H1 (cell line): ENCODE data around the gene GPA33. TPM values are rescaled to one million over a fixed set of nuclear protein-coding genes. Genes with fewer than 3 reads are reported as not detected.

Experiments used
- CTCF ChIA-PET: fragments of 300-600 bp; sonication (Branson Sonifier 250); formaldehyde crosslinking; loops from one replicate; lab custom pipeline; 2021; ENCODE audit not compliant: partially characterized antibody; lab: Charles Lee
- POLR2A ChIA-PET: fragments of 300-600 bp; sonication (Branson Sonifier 250); formaldehyde crosslinking; loops from one replicate; lab custom pipeline; 2021; ENCODE audit warnings: inconsistent platforms; ENCODE audit not compliant: partially characterized antibody; lab: Charles Lee
- DNase-seq, 2 experiments: peaks; one replicate each; pipeline versions ENCODE4 v3.0.0 to v3.0.0-alpha.2; 2010 to 2022; ENCODE audit warnings: low spot score in 2 of 2, low read depth in 1 of 2, mixed read lengths in 1 of 2
- FAIRE-seq: peaks from 2 replicates; lab custom pipeline; 2011; peaks lifted over from hg19 to GRCh38; lab: Jason Lieb, UNC
- H2AFZ ChIP-seq: 2 replicates; pipeline ENCODE4 v1.8.1; 2012; ENCODE audit warnings: low read length, inconsistent platforms
- H2AK5ac ChIP-seq: 2 replicates; pipeline ENCODE4 v1.6.1; 2013; ENCODE audit warnings: low read depth, low read length
- H2BK120ac ChIP-seq: replicated peaks from 2 replicates; pipeline ENCODE3; 2013; ENCODE audit warnings: low read depth, low read length, inconsistent platforms
- H2BK12ac ChIP-seq: 2 replicates; pipeline ENCODE4 v1.6.1; 2013; ENCODE audit warnings: low read depth, low read length
- H2BK15ac ChIP-seq: 2 replicates; pipeline ENCODE4 v1.6.1; 2013; ENCODE audit warnings: low read length
- H2BK20ac ChIP-seq: 2 replicates; pipeline ENCODE4 v1.6.1; 2013; ENCODE audit warnings: low read length
- H2BK5ac ChIP-seq: 2 replicates; pipeline ENCODE4 v1.6.1; 2013; ENCODE audit warnings: low read depth, low read length
- H3K14ac ChIP-seq: 2 replicates; pipeline ENCODE4 v1.6.1; 2013; ENCODE audit warnings: inconsistent platforms; ENCODE audit not compliant: insufficient read length
- H3K18ac ChIP-seq: 2 replicates; pipeline ENCODE4 v1.6.1; 2013; ENCODE audit warnings: low read length; ENCODE audit errors: extremely low read depth
- H3K23ac ChIP-seq: 2 replicates; pipeline ENCODE4 v1.6.1; 2013; ENCODE audit warnings: inconsistent platforms; ENCODE audit not compliant: insufficient read length
- H3K23me2 ChIP-seq: 2 replicates; pipeline ENCODE4 v1.6.1; 2013; ENCODE audit warnings: low read depth, low read length
- H3K27ac ChIP-seq: 2 replicates; pipeline ENCODE4 v1.6.1; 2011; ENCODE audit warnings: low read depth, low read length, inconsistent platforms
- H3K27me3 ChIP-seq, 4 experiments: replicated peaks in 1 of 4; 1 replicate in 1 of 4; 2 replicates in 3 of 4; pipeline versions ENCODE4 v1.6.1 to v1.8.1; 2011 to 2013; ENCODE audit warnings: low read length in 3 of 4, mild to moderate bottlenecking in 3 of 4, inconsistent platforms in 2 of 4, mixed read lengths in 2 of 4, moderate library complexity in 1 of 4; ENCODE audit not compliant: control insufficient read depth in 3 of 4, insufficient read depth in 3 of 4; ENCODE audit errors: extremely low read depth in 1 of 4
- H3K36me3 ChIP-seq, 4 experiments: 2 replicates each; pipeline versions ENCODE4 v1.6.1 to v1.8.1; 2011 to 2013; ENCODE audit warnings: mild to moderate bottlenecking in 4 of 4, low read length in 3 of 4, moderate library complexity in 2 of 4, control low read depth in 1 of 4, inconsistent platforms in 1 of 4; ENCODE audit not compliant: insufficient read depth in 4 of 4, control insufficient read depth in 2 of 4
- H3K4ac ChIP-seq: replicated peaks from 2 replicates; pipeline ENCODE3; 2013; ENCODE audit warnings: low read length, low read depth, mixed read lengths, inconsistent platforms; ENCODE audit not compliant: insufficient read length
- H3K4me1 ChIP-seq, 4 experiments: replicated peaks in 1 of 4; 1 replicate in 1 of 4; 2 replicates in 3 of 4; pipeline versions ENCODE4 v1.6.1 to v1.8.1; 2011 to 2013; ENCODE audit warnings: low read length in 3 of 4, inconsistent platforms in 2 of 4, mixed read lengths in 1 of 4; ENCODE audit not compliant: insufficient read depth in 4 of 4, control insufficient read depth in 3 of 4
- H3K4me2 ChIP-seq, 2 experiments: 2 replicates each; pipeline versions ENCODE4 v1.6.1 to v1.8.1; 2011 to 2013; ENCODE audit warnings: low read depth in 2 of 2, low read length in 2 of 2, control low read depth in 1 of 2, inconsistent platforms in 1 of 2, mild to moderate bottlenecking in 1 of 2; ENCODE audit not compliant: insufficient read depth in 1 of 2
- H3K4me3 ChIP-seq, 4 experiments: fragments of 200-600, 300-600 bp in 1 of 4; sonication (generic), shearing (Covaris generic), sonication (Bioruptor Twin) in 1 of 4; 2 replicates each; pipeline versions ENCODE4 v1.5.1 to v1.8.1; 2011 to 2016; ENCODE audit warnings: low read length in 4 of 4, low read depth in 3 of 4, control low read depth in 2 of 4, inconsistent platforms in 2 of 4, mild to moderate bottlenecking in 2 of 4, mixed read lengths in 1 of 4, moderate library complexity in 1 of 4; ENCODE audit not compliant: insufficient read depth in 2 of 4; ENCODE audit errors: extremely low read depth in 1 of 4
- H3K56ac ChIP-seq: replicated peaks from 2 replicates; pipeline ENCODE3; 2013; ENCODE audit warnings: low read depth, mild to moderate bottlenecking, mixed read lengths, low read length, inconsistent platforms; ENCODE audit not compliant: insufficient read length
- H3K79me1 ChIP-seq: 2 replicates; pipeline ENCODE4 v1.6.1; 2013; ENCODE audit warnings: low read depth, low read length, control low read depth
- H3K79me2 ChIP-seq, 2 experiments: 2 replicates each; pipeline versions ENCODE4 v1.6.1 to v1.8.1; 2012 to 2013; ENCODE audit warnings: low read length in 2 of 2, mild to moderate bottlenecking in 2 of 2, inconsistent platforms in 1 of 2; ENCODE audit not compliant: insufficient read depth in 2 of 2, control insufficient read depth in 1 of 2
- H3K9ac ChIP-seq, 4 experiments: replicated peaks in 1 of 4; 1 replicate in 1 of 4; 2 replicates in 3 of 4; pipeline versions ENCODE4 v1.6.1 to v1.8.1; 2011 to 2013; ENCODE audit warnings: low read depth in 3 of 4, low read length in 3 of 4, control low read depth in 2 of 4, mild to moderate bottlenecking in 2 of 4, moderate library complexity in 2 of 4, inconsistent platforms in 1 of 4; ENCODE audit errors: extremely low read depth in 1 of 4
- H3K9me3 ChIP-seq, 2 experiments: 2 replicates each; pipeline versions ENCODE4 v1.6.1 to v1.8.1; 2012 to 2013; ENCODE audit warnings: mild to moderate bottlenecking in 2 of 2, moderate library complexity in 2 of 2, control low read depth in 1 of 2, inconsistent platforms in 1 of 2, low read depth in 1 of 2, low read length in 1 of 2, mixed read lengths in 1 of 2; ENCODE audit not compliant: insufficient read depth in 2 of 2
- H4K20me1 ChIP-seq, 2 experiments: replicated peaks in 1 of 2; 2 replicates each; pipeline versions ENCODE3 to v1.8.1; 2011 to 2013; ENCODE audit warnings: inconsistent platforms in 2 of 2, low read length in 2 of 2, mild to moderate bottlenecking in 1 of 2; ENCODE audit not compliant: insufficient read depth in 2 of 2, control insufficient read depth in 1 of 2
- H4K5ac ChIP-seq: 2 replicates; pipeline ENCODE4 v1.6.1; 2013; ENCODE audit warnings: low read length, low read depth, mixed read lengths, inconsistent platforms; ENCODE audit not compliant: insufficient read length
- H4K8ac ChIP-seq: 2 replicates; pipeline ENCODE4 v1.8.0; 2013; ENCODE audit warnings: mild to moderate bottlenecking, moderate library complexity, low read length, inconsistent platforms; ENCODE audit not compliant: insufficient read depth; ENCODE audit errors: extremely low read depth
- H4K91ac ChIP-seq: replicated peaks from 2 replicates; pipeline ENCODE3; 2013; ENCODE audit warnings: low read length, mixed read lengths, inconsistent platforms; ENCODE audit not compliant: insufficient read length
- CHD2 ChIP-seq: IDR thresholded peaks from 2 replicates; pipeline ENCODE4 v1.6.1; 2012; ENCODE audit warnings: low read length, improper control_type of control experiment
- CREB1 ChIP-seq: IDR thresholded peaks from 2 replicates; pipeline ENCODE4 v1.6.1; 2012; ENCODE audit warnings: inconsistent platforms
- CTBP2 ChIP-seq: IDR thresholded peaks from 2 replicates; pipeline ENCODE4 v1.7.0; 2011; ENCODE audit warnings: borderline replicate concordance, mild to moderate bottlenecking, moderate library complexity, mixed read lengths, low read length; ENCODE audit not compliant: insufficient read depth, insufficient read length
- CTCF ChIP-seq, 3 experiments: IDR thresholded peaks; 1 replicate in 2 of 3; 2 replicates in 1 of 3; pipeline versions ENCODE4 v1.5.1 to v1.6.1; 2011; ENCODE audit warnings: low read length in 3 of 3, mild to moderate bottlenecking in 3 of 3, inconsistent platforms in 2 of 3, low read depth in 1 of 3, moderate library complexity in 1 of 3; ENCODE audit not compliant: insufficient read depth in 1 of 3; ENCODE audit errors: control extremely low read depth in 1 of 3
- KDM1A ChIP-seq: fragments of 200-600, 300-600 bp; sonication (generic); IDR thresholded peaks from 2 replicates; pipeline ENCODE4 v1.7.1; 2016; ENCODE audit warnings: mild to moderate bottlenecking, low read length, borderline replicate concordance
- PHF8 ChIP-seq: fragments of 200-600 bp; sonication (generic); conservative IDR thresholded peaks from 2 replicates; pipeline ENCODE4 v1.7.1; 2012; ENCODE audit warnings: low read depth, mild to moderate bottlenecking, inconsistent platforms, low read length, moderate library complexity
- RBBP5 ChIP-seq: IDR thresholded peaks from 2 replicates; pipeline ENCODE4 v1.7.1; 2012; ENCODE audit warnings: low read depth, mild to moderate bottlenecking, inconsistent platforms, low read length, moderate library complexity, borderline replicate concordance
- TAF1 ChIP-seq: IDR thresholded peaks from 2 replicates; pipeline ENCODE4 v1.6.1; 2011; ENCODE audit warnings: mild to moderate bottlenecking, low read depth, low read length
- TEAD4 ChIP-seq: IDR thresholded peaks from 2 replicates; pipeline ENCODE4 v1.6.1; 2012; ENCODE audit warnings: low read depth, low read length, inconsistent platforms, mixed read lengths
- YY1 ChIP-seq: IDR thresholded peaks from 2 replicates; pipeline ENCODE4 v1.6.1; 2011; ENCODE audit warnings: low read depth, mild to moderate bottlenecking, low read length
- WGBS, 2 experiments: shearing (Covaris generic) in 1 of 2; methylation state at CpG; one replicate each; pipeline versions ENCODE4 v1.1.6 to v1.1.7; 2013 to 2015; ENCODE audit warnings: low lambda C conversion rate in 2 of 2, mixed read lengths in 2 of 2, inconsistent platforms in 1 of 2, low coverage in 1 of 2, missing lambda C conversion rate in 1 of 2; ENCODE audit not compliant: insufficient replicate concordance in 2 of 2, insufficient coverage in 1 of 2, insufficient read length in 1 of 2; ENCODE audit errors: extremely low coverage in 1 of 2, missing lambda C conversion rate in 1 of 2; 5-methylcytosine and 5-hydroxymethylcytosine counted together
- polyA plus RNA-seq, 7 experiments: library from polyadenylated mRNA; depleted of rRNA in 3 of 7; stranded (reverse) in 5 of 7; unstranded in 2 of 7; fragments of >200 nt in 5 of 7; fragments of 200-250 nt in 2 of 7; gene quantifications; 1 replicate in 5 of 7; 2 replicates in 1 of 7; 4 replicates in 1 of 7; pipeline versions ENCODE4 v1.2.1 to v1.2.3, GENCODE V29; 2011 to 2013; ENCODE audit warnings: missing spikeins in 2 of 7, mixed read lengths in 2 of 7
- total RNA-seq: library from RNA; stranded (reverse); fragmentation: NEBNext Ultra II Directional; extraction: Animal tissue kit (Norgen Biotek cat#: 25700); gene quantifications from 2 replicates; pipeline ENCODE4 v1.2.1, GENCODE V29; 2021
- TF ChIP-seq, protein P1 (sequence below): IDR thresholded peaks from 2 replicates; pipeline ENCODE4 v1.6.1; 2012; ENCODE audit warnings: inconsistent platforms

The GPA33 gene
- total and polyA plus RNA-seq, 2 of the 8 experiments (the other 6 are each of a cell fraction or from before 2014, with no cell fraction given), result 0.19 to 0.67 TPM

- H4K91ac ChIP-seq, result no peak overlapping the region
- H3K14ac ChIP-seq, result no peak overlapping the region
- H3K4me1 ChIP-seq, result no peaks in the 10 kb centered on the region
- H3K4me2 ChIP-seq, result no peak overlapping the region
- H3K23me2 ChIP-seq, result peaks cover 8% of the 10 kb centered on the region
- H3K4me3 ChIP-seq, result no peak overlapping the region
- CTCF ChIA-PET, result interaction anchor here (0.6 to 18.6 kb wide), 20 partner anchors 6 to 408 kb away, joined by 3 to 874 read pairs (median 3); no protein-coding TSS in a partner anchor
- H3K56ac ChIP-seq, result no peak overlapping the region
- WGBS, 2 experiments, result 75% methylated on average over 8 of the region's 8 CpGs; no CpG with 5 or more reads in 1 of the 2 experiments
- H4K5ac ChIP-seq, result no peak overlapping the region
- no peaks in the 10 kb centered on the region for H3K79me1 ChIP-seq
- H4K8ac ChIP-seq, result no peak overlapping the region
- no peak overlapping the region for H2BK15ac ChIP-seq
- no peak overlapping the region for H3K4ac ChIP-seq
- no peak overlapping the region for H2BK12ac ChIP-seq
- H3K27ac ChIP-seq, result no peak overlapping the region
- H3K36me3 ChIP-seq, result no peaks in the 10 kb centered on the region
- no peak overlapping the region for H2BK120ac ChIP-seq
- DNase-seq (peak in 1 of 2 experiments; percentile 38), FAIRE-seq (no peak)
- H3K9me3 ChIP-seq, result no peaks in the 10 kb centered on the region
- no peak overlapping the region for H2BK5ac ChIP-seq
- no peak overlapping the region for H2BK20ac ChIP-seq
- no peak overlapping the region for H3K9ac ChIP-seq
- H3K23ac ChIP-seq, result no peak overlapping the region
- peaks cover 0 to 7% of the 10 kb centered on the region in 2 experiments for H4K20me1 ChIP-seq
- no peaks in the 10 kb centered on the region for H3K79me2 ChIP-seq
- H2AFZ ChIP-seq, result no peak overlapping the region
- no peak overlapping the region for H3K18ac ChIP-seq
- no peaks in the 10 kb centered on the region for H3K27me3 ChIP-seq
- POLR2A ChIA-PET, result no interaction called here
- H2AK5ac ChIP-seq, result no peak overlapping the region
- TF ChIP-seq, protein P1, sequence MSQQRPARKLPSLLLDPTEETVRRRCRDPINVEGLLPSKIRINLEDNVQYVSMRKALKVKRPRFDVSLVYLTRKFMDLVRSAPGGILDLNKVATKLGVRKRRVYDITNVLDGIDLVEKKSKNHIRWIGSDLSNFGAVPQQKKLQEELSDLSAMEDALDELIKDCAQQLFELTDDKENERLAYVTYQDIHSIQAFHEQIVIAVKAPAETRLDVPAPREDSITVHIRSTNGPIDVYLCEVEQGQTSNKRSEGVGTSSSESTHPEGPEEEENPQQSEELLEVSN, result peak; percentile 65
- TF ChIP-seq CREB1, result 0 out of 2 replicates have a peak, but pooled peaks have one; percentile 21
- TF ChIP-seq CHD2, result 0 out of 2 replicates have a peak, but pooled peaks have one; percentile 12
- peak; percentile 86 to 92 (median 91) for TF ChIP-seq CTCF (IDR thresholded peaks at IDR 0.05; ENCODE audit: control extremely low read depth in 1 of 3, insufficient read depth in 1 of 3, low read depth in 1 of 3, low read length in 3 of 3)
- no peak for TF ChIP-seq CTBP2
- TF ChIP-seq YY1, result no peak
- TF ChIP-seq PHF8, result no peak
- peak; percentile 85 for TF ChIP-seq TEAD4
- no peak for TF ChIP-seq TAF1
- no peak for TF ChIP-seq KDM1A
- no peak for TF ChIP-seq RBBP5
These were observed 37.8 kb downstream of the GPA33 start for GRCh38 chr1:167052389-167052788.
